Mesenchymal stem cell (in vitro differentiated cells and primary cell): ENCODE data around the gene OTOG.

Experiments
- DNase-seq: peaks from one replicate; pipeline ENCODE4 v3.0.0-alpha.2; 2013
- H2AFZ ChIP-seq: one replicate; pipeline ENCODE4 v1.6.1; 2013; ENCODE audit warnings: low read depth, mild to moderate bottlenecking, control low read depth, inconsistent platforms, low read length, moderate library complexity
- H2AK5ac ChIP-seq: 2 replicates; pipeline ENCODE4 v1.6.1; 2013; ENCODE audit warnings: low read length, moderate library complexity, mild to moderate bottlenecking, inconsistent platforms; ENCODE audit not compliant: severe bottlenecking
- H2BK120ac ChIP-seq: one replicate; pipeline ENCODE4 v1.6.1; 2013; ENCODE audit warnings: low read depth, mild to moderate bottlenecking, inconsistent platforms, low read length, moderate library complexity
- H2BK12ac ChIP-seq, 2 experiments: one replicate each; pipeline ENCODE4 v1.6.1; 2013; ENCODE audit warnings: inconsistent platforms in 2 of 2, low read length in 2 of 2, mild to moderate bottlenecking in 2 of 2, moderate library complexity in 2 of 2, control low read depth in 1 of 2
- H2BK15ac ChIP-seq: one replicate; pipeline ENCODE4 v1.6.1; 2013; ENCODE audit warnings: mild to moderate bottlenecking, low read depth, inconsistent platforms; ENCODE audit not compliant: poor library complexity, severe bottlenecking
- H2BK5ac ChIP-seq: 2 replicates; pipeline ENCODE4 v1.6.1; 2013; ENCODE audit warnings: low read depth, mild to moderate bottlenecking, low read length, control low read depth, inconsistent platforms; ENCODE audit not compliant: poor library complexity, severe bottlenecking
- H3K14ac ChIP-seq, 2 experiments: one replicate each; pipeline ENCODE4 v1.6.1; 2013; ENCODE audit warnings: inconsistent platforms in 2 of 2, low read length in 2 of 2, control low read depth in 1 of 2, mild to moderate bottlenecking in 1 of 2, moderate library complexity in 1 of 2
- H3K18ac ChIP-seq, 2 experiments: one replicate each; pipeline ENCODE4 v1.6.1; 2013; ENCODE audit warnings: inconsistent platforms in 2 of 2, low read length in 2 of 2, control low read depth in 1 of 2, low read depth in 1 of 2, mild to moderate bottlenecking in 1 of 2
- H3K23ac ChIP-seq, 2 experiments: one replicate each; pipeline ENCODE4 v1.6.1; 2013; ENCODE audit warnings: inconsistent platforms in 2 of 2, low read length in 2 of 2, mild to moderate bottlenecking in 2 of 2, moderate library complexity in 2 of 2, control low read depth in 1 of 2
- H3K27ac ChIP-seq: 2 replicates; pipeline ENCODE4 v1.5.1; 2013; ENCODE audit warnings: mild to moderate bottlenecking, moderate library complexity, low read length, control low read depth, inconsistent platforms; ENCODE audit not compliant: poor library complexity, severe bottlenecking
- H3K27me3 ChIP-seq, 2 experiments: 2 replicates each; pipeline versions ENCODE4 v1.6.1 to v1.7.0; 2013; ENCODE audit warnings: low read length in 2 of 2, mild to moderate bottlenecking in 2 of 2, moderate library complexity in 2 of 2, control low read depth in 1 of 2, inconsistent platforms in 1 of 2; ENCODE audit not compliant: control insufficient read depth in 1 of 2, insufficient read depth in 1 of 2
- H3K36me3 ChIP-seq, 2 experiments: 2 replicates each; pipeline versions ENCODE4 v1.6.1 to v1.7.0; 2013; ENCODE audit warnings: low read length in 2 of 2, control low read depth in 1 of 2, inconsistent platforms in 1 of 2, low read depth in 1 of 2, mild to moderate bottlenecking in 1 of 2; ENCODE audit not compliant: insufficient read depth in 2 of 2, control insufficient read depth in 1 of 2
- H3K4ac ChIP-seq, 2 experiments: one replicate each; pipeline ENCODE4 v1.6.1; 2013; ENCODE audit warnings: inconsistent platforms in 2 of 2, low read length in 2 of 2, mild to moderate bottlenecking in 2 of 2, moderate library complexity in 2 of 2, control low read depth in 1 of 2, low read depth in 1 of 2
- H3K4me1 ChIP-seq: 2 replicates; pipeline ENCODE4 v1.6.1; 2013; ENCODE audit warnings: low read depth, low read length, control low read depth; ENCODE audit not compliant: control insufficient read depth, insufficient read depth
- H3K4me2 ChIP-seq: 2 replicates; pipeline ENCODE4 v1.6.1; 2013; ENCODE audit warnings: low read length, mild to moderate bottlenecking, inconsistent platforms; ENCODE audit not compliant: poor library complexity, severe bottlenecking
- H3K4me3 ChIP-seq, 2 experiments: 2 replicates each; pipeline versions ENCODE4 v1.5.1 to v1.7.0; 2013; ENCODE audit warnings: low read length in 2 of 2, mild to moderate bottlenecking in 2 of 2, control low read depth in 1 of 2, low read depth in 1 of 2; ENCODE audit not compliant: insufficient read depth in 1 of 2
- H3K79me1 ChIP-seq: replicated peaks from 2 replicates; pipeline ENCODE4 v1.6.1; 2013; ENCODE audit warnings: mild to moderate bottlenecking, control low read depth, low read length, inconsistent platforms; ENCODE audit not compliant: poor library complexity, severe bottlenecking
- H3K9ac ChIP-seq: 2 replicates; pipeline ENCODE4 v1.7.0; 2013; ENCODE audit warnings: mild to moderate bottlenecking, low read length, moderate library complexity
- H3K9me3 ChIP-seq: 2 replicates; pipeline ENCODE4 v1.7.0; 2013; ENCODE audit warnings: mild to moderate bottlenecking, low read length; ENCODE audit not compliant: control insufficient read depth
- H4K8ac ChIP-seq: one replicate; pipeline ENCODE4 v1.6.1; 2013; ENCODE audit warnings: inconsistent platforms, mild to moderate bottlenecking, low read length, moderate library complexity
- H4K91ac ChIP-seq: one replicate; pipeline ENCODE4 v1.6.1; 2013; ENCODE audit warnings: mild to moderate bottlenecking, low read length, inconsistent platforms
- WGBS: methylation state at CpG from one replicate; pipeline ENCODE4 v1.1.7; 2013; ENCODE audit warnings: mixed read lengths; 5-methylcytosine and 5-hydroxymethylcytosine counted together

Gene OTOG

GRCh38 chr11:17611503-17612220 lies 64.6 kb downstream of the OTOG start:
- 83% methylated on average over 13 of the region's 13 CpGs for WGBS
- Histone ChIP-seq H2BK120ac (no peak overlapping the region), H3K4me2 (no peak overlapping the region), H4K91ac (no peak overlapping the region), H3K23ac (no peak overlapping the region), H3K14ac (no peak overlapping the region), H2BK15ac (no peak overlapping the region), H3K4ac (no peak overlapping the region), H2BK12ac (no peak overlapping the region), H3K79me1 (no peaks in the 10 kb centered on the region), H2AK5ac (no peak overlapping the region), H2BK5ac (no peak overlapping the region), H3K18ac (no peak overlapping the region), H4K8ac (no peak overlapping the region), H2AFZ (no peak overlapping the region), H3K9ac (no peak overlapping the region), H3K4me3 (no peak overlapping the region), H3K9me3 (no peaks in the 10 kb centered on the region), H3K27me3 (peaks cover 0 to 43% of the 10 kb centered on the region in 2 experiments), H3K36me3 (no peaks in the 10 kb centered on the region), H3K27ac (no peak overlapping the region), H3K4me1 (no peaks in the 10 kb centered on the region)
- no peak for DNase-seq

GRCh38 chr11:17612221-17613188 lies 65.4 kb downstream of the OTOG start:
- Histone ChIP-seq H2BK120ac (no peak overlapping the region), H3K36me3 (no peaks in the 10 kb centered on the region), H3K4me2 (no peak overlapping the region), H3K27ac (no peak overlapping the region), H3K14ac (no peak overlapping the region), H3K9ac (no peak overlapping the region), H3K4me3 (no peak overlapping the region), H4K91ac (no peak overlapping the region), H3K23ac (no peak overlapping the region), H2BK12ac (no peak overlapping the region), H3K79me1 (no peaks in the 10 kb centered on the region), H3K9me3 (no peaks in the 10 kb centered on the region), H2AK5ac (no peak overlapping the region), H4K8ac (no peak overlapping the region), H3K4me1 (no peaks in the 10 kb centered on the region), H3K27me3 (peaks cover 0 to 34% of the 10 kb centered on the region in 2 experiments), H2BK15ac (no peak overlapping the region), H2AFZ (no peak overlapping the region), H2BK5ac (no peak overlapping the region), H3K18ac (no peak overlapping the region), H3K4ac (no peak overlapping the region)
- WGBS: 75% methylated on average over 18 of the region's 18 CpGs
- DNase-seq: no peak

- no peak for DNase-seq
- 78% methylated on average over 4 of the region's 5 CpGs for WGBS
- H3K23ac ChIP-seq: no peak overlapping the region
- no peaks in the 10 kb centered on the region for H3K4me1 ChIP-seq
- no peak overlapping the region for H3K9ac ChIP-seq
- H2BK15ac ChIP-seq: no peak overlapping the region
- no peak overlapping the region for H2BK12ac ChIP-seq
- no peak overlapping the region for H4K8ac ChIP-seq
- H3K4ac ChIP-seq: no peak overlapping the region
- H3K27me3 ChIP-seq: peaks cover 0 to 26% of the 10 kb centered on the region in 2 experiments
- H2BK5ac ChIP-seq: no peak overlapping the region
- H3K18ac ChIP-seq: no peak overlapping the region
- no peak overlapping the region for H3K4me2 ChIP-seq
- H3K27ac ChIP-seq: no peak overlapping the region
- no peaks in the 10 kb centered on the region for H3K9me3 ChIP-seq
- H2AK5ac ChIP-seq: no peak overlapping the region
- no peaks in the 10 kb centered on the region for H3K36me3 ChIP-seq
- H2BK120ac ChIP-seq: no peak overlapping the region
- no peak overlapping the region for H4K91ac ChIP-seq
- H3K79me1 ChIP-seq: no peaks in the 10 kb centered on the region
- no peak overlapping the region for H2AFZ ChIP-seq
- H3K14ac ChIP-seq: no peak overlapping the region
- no peak overlapping the region for H3K4me3 ChIP-seq
These were observed 66.4 kb downstream of the OTOG start for GRCh38 chr11:17613428-17613962.

- Histone ChIP-seq H4K8ac (no peak overlapping the region), H3K27ac (no peak overlapping the region), H2AK5ac (no peak overlapping the region), H3K18ac (no peak overlapping the region), H3K23ac (no peak overlapping the region), H3K14ac (no peak overlapping the region), H3K4me2 (no peak overlapping the region), H3K4me1 (no peaks in the 10 kb centered on the region), H3K9me3 (no peaks in the 10 kb centered on the region), H2BK120ac (no peak overlapping the region), H2BK5ac (no peak overlapping the region), H3K36me3 (no peaks in the 10 kb centered on the region), H3K79me1 (no peaks in the 10 kb centered on the region), H2AFZ (no peak overlapping the region), H3K27me3 (peaks cover 0 to 21% of the 10 kb centered on the region in 2 experiments), H3K4me3 (no peak overlapping the region), H2BK15ac (no peak overlapping the region), H4K91ac (no peak overlapping the region), H2BK12ac (no peak overlapping the region), H3K4ac (no peak overlapping the region), H3K9ac (no peak overlapping the region)
- WGBS: 77% methylated on average over 4 of the region's 5 CpGs
- no peak for DNase-seq
These were observed 66.9 kb downstream of the OTOG start for GRCh38 chr11:17613983-17614382.
